ENCODE measurements around the gene ATP13A3.

ATP13A3 gene

GRCh38 chr3:194392576-194392975 is 94.2 kb downstream of the ATP13A3 start:
- no peak for DNase-seq (ENCODE audit: low read depth)

DNA sequence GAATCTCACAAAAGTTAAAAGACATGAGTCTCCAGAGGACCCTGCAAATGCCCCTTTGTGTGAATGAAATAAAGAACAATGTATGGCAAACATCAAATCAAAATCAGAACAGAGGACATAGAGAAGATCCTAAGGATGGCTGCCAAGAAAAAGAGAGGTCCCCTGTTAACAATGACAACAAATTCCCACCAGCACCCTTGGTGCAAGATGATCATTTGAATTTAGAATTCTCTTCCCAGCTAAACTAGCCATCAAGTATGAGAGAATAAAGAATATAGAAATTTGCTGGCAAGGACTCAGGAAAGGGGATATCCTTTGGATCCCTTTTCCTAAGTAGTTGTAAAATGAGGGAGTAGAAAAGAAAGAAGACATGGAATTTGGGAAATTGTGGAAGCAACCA is 96.0 kb downstream of the ATP13A3 start:
- no peak for DNase-seq (ENCODE audit: low read depth)

DNA sequence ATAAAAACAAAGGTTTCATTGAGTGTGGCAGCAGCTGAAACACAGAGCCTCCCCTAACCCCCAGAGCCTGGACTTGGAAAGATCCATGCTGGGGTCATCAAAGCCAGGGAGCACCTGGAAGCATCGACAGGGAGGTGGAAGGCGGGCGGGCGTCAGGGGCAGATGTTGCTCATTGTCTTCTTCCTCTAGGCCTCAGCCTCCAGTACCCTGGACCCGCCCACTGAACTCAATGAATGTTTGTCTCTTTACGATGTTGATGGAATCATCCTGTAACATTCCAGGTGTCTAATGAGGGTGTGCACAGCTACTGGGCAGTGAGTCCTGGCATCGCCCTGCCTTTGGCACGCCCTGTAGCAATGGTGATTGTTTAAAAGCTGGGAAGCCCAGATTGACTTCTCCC is 97.5 kb downstream of the ATP13A3 start:
- no peak for DNase-seq (ENCODE audit: low read depth)

DNA sequence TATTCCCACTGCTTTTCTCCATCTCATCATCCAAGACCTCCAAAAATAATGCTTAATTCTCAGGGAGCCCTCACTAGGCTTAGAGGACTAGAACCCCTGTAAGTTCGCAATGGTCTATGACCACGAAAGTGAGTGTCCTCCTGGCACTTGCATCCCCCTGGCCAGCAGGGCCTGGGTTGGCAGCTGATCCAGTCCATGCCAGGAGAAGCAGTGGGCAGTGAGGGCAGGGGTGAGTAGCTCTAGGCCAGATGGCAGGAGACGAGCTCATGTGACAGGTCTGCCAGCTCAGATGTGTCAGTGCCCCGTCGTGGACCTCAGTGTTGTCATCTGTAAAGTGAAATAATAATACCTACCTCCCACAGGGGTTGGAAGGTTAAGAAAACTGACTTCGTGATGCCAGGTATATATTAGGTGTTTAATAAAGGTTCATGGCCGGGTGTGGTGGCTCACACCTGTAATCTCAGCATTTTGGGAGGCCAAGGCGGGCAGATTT is 98.8 kb downstream of the ATP13A3 start:
- DNase-seq (ENCODE audit: low read depth) = no peak

DNA sequence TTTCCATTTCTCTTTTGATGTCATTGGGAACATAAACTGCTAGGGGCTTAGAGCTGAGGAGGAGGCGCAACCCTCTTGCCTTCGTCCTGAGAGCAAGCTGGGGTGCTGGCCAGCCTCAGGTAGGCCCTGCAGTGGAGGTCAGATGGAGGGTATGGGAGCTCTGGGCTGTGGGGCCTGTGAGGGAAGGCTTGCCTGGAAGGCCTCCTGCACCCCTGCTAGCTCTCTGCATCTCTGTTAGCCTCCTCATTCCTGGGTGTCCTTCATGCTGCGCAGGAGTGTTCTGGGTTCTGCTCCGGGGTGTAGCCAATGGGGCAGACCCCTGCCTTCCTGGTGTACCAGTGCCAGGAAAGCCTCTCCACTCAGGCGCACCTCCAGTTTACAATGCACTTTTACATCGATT is 99.5 kb downstream of the ATP13A3 start:
- DNase-seq (ENCODE audit: low read depth) = no peak

DNA sequence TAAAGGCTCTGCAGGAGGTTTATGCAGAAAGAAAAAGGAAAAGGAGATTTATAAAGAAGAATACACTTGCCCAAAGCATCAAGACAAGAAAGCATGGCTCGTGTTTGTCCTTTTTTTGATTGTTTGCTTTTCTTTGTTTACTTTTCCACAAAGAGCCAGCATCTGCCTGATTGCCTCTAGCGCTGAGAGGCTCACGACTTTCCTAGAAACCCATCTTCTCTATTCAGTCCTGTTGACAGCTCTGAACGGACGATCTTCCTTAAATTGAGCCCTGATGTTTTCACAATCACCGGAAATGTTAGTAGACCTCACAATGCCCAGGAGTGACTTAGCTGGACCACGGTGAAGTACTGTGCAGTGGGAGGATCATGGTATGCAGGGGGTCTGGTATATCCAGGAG is 100.2 kb downstream of the ATP13A3 start:
- DNase-seq (ENCODE audit: low read depth) = no peak

DNA sequence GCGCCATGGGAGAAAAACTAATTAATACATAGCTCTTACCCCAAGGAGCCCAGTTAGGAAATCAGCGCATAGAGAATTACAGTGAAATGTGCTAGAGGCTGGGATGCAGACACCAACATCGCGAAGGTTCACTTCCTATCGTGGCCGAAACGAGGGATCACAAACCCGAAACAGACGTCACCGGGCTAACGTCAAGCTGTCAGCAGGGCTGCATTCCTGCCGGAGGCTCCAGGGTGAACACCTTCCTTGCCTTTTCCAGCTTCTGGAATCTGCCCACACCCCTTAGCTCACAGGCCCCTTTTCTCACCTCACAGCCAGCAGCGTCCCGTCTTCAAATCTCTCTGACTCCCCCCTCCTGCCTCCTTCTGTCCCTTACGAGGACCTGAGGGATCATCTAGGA is 100.7 kb downstream of the ATP13A3 start:
- no peak for DNase-seq (ENCODE audit: low read depth)

DNA sequence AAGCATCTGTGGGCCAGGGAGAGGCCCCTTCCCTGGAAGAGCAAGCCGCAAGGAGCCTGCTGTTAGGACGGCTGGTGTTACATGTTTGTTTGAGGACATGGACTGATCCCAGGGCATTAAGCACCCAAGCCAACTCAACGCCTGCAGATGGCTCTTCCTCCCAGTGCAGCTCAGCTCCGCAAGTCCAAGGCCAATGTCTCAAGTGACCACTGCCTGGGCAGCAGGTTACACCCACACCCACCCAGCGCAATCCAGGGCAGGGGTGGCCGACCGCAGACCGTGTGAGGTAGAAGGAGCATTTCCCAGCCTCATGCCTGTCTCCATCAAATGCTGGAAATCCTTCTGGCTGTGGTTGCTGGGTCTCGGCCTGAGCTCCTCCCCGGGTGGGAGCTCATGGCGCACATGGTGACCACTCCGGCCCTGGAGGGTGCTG is 102.2 kb downstream of the ATP13A3 start:
- DNase-seq (ENCODE audit: low read depth) = no peak

DNA sequence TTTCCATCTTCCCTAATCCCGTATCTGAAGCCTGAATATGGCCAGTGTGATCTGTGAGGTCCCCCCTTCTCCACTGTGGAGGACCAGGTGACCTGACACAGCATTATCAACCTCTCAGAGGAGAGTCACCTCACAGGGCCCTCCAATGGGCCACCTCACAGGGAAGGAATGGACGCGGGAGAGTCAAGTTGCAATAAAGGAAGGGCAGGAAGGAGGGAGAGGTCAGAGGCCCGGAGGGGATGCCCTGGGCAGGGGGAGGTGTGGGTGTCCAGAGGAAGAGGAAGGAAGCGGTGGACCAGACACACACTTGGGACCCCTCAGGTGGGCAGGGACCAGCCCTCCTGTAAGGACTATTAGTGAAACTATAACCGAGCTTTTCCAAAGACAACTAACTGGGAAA is 102.6 kb downstream of the ATP13A3 start:
- DNase-seq (ENCODE audit: low read depth) = no peak

GRCh38 chr3:194383276-194383940 is 103.4 kb downstream of the ATP13A3 start:
- DNase-seq (ENCODE audit: low read depth) = no peak

DNA sequence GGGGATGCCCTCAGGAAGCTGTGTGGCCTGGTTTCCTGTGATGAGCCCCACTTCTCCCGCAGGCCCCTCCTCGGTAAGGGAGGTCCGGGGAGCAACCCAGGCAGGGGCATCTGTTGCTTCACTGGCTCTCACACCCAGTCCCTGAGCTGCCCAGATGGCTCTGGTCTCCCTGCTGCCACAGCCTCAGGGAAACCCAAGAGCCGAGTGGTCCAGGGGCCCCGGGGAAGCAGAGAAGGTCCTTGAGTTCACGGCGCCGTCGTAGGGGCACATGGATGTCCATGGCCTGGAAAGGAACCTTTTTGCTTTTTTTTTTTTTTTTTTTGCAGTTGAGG is 103.9 kb downstream of the ATP13A3 start:
- DNase-seq (ENCODE audit: low read depth) = no peak

DNA sequence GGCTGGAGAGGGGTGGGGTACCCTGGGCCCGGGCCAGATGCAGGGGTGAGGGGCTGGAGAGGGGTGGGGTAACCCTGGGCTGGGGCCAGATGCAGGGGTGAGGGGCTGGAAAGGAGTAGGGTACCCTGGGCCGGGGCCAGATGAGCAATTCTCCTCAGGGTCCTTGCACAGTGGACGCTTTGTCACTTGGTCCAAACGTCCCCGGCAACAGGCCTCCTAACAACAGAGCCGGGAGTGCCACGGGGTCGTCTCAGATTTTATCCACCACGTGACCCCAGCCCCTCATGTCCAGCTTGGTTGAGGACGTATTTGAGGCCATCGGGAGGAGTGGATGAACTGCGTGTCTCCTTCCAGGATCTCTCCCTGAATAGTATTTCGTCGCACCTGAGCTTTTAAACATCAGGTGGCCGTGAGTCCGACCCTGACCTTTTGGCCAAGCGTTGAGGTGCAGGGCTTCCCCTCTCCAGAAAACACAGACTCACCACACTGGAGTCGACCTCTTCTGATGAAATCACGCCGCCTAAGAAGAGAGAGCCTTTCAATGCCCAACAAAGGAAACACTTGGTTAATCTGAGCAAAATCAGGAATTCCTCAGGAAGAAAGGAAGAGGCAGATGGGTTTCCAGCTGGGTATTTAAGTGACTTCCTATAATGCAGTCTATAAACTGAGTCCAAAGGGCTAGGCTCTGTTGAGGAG is 104.5 kb downstream of the ATP13A3 start:
- no peak for DNase-seq (ENCODE audit: low read depth)

GRCh38 chr3:194381460-194381875 is 105.3 kb downstream of the ATP13A3 start:
- no peak for DNase-seq (ENCODE audit: low read depth)

GRCh38 chr3:194380326-194380725 is 106.5 kb downstream of the ATP13A3 start:
- DNase-seq (ENCODE audit: low read depth) = no peak

GRCh38 chr3:194379651-194380050 is 107.2 kb downstream of the ATP13A3 start:
- no peak for DNase-seq (ENCODE audit: low read depth)

DNA sequence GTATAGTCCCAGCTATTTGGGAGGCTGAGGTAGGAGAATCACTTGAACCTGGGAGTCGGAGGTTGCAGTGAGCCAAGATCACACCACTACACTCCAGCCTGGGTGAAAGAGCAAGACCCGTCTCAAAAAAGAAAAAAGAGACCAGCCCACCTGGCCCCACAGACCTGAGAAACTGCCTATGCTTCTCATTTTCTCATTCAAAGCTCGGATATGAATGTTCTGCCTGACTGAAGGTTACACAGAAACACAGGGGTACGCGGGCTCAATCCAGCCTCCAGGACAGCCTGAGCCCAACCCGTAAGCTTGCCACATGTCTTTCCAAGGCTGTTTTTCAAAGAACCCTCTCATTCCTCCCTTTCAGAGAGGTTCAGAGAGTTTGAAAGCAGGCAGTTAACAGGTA is 107.6 kb downstream of the ATP13A3 start:
- no peak for DNase-seq (ENCODE audit: low read depth)

- DNase-seq (ENCODE audit: low read depth) = no peak
Observed at GRCh38 chr3:194377708-194378107, 109.1 kb downstream of the ATP13A3 start.

DNA sequence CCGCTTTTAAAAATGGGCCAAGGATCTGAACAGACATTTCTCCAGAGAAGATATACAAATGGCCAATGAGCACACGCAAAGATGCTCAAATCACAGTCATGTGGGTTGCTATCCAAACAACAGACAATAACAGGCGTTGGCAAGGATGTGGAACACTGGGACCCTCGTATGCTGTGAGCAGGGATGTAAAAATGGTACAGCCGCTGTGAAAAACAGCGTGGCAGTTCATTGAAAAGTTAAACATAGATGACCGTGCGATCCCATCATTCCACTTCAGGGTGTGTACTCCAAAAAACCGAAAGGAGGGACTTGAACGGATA is 110.6 kb downstream of the ATP13A3 start:
- no peak for DNase-seq (ENCODE audit: low read depth)

DNA sequence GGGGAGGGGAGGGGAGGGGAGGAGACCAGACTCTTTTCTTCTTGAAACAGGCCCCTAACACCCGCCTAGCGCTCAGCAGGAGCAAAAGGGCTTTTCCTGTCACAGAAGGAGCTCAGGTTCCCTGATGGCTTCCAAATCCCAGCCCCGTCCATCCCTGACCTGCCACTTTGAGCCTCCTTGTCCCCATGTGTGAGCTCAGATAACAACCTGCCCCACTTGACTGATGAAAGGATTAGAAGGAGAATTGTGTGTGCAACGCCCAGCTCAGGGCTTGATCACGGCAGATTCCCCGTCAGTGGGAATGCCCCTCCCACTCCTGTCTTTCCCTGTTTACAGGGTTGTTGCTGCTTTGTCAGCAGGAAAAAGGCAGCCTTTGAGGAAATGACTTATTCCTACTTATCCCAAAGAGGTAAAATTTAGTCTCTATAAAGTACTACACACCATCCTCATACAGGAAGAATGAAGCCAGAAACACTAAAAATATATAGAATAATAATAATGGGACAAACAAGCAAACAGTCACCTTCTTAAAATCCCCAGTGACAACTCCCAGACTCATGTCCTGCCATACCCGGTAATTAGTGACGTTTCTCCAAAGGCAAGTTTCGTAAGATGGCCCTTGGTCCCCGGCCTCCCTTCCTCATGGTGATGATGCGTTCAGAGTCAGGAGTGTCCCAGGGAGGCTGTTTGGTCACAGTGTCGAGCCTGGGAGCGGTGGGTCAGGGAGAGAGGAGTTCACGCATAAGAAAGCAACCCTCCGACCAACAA is 111.1 kb downstream of the ATP13A3 start:
- DNase-seq (ENCODE audit: low read depth) = no peak

- DNase-seq (ENCODE audit: low read depth) = no peak
Observed at GRCh38 chr3:194374935-194375334, 111.9 kb downstream of the ATP13A3 start.

DNA sequence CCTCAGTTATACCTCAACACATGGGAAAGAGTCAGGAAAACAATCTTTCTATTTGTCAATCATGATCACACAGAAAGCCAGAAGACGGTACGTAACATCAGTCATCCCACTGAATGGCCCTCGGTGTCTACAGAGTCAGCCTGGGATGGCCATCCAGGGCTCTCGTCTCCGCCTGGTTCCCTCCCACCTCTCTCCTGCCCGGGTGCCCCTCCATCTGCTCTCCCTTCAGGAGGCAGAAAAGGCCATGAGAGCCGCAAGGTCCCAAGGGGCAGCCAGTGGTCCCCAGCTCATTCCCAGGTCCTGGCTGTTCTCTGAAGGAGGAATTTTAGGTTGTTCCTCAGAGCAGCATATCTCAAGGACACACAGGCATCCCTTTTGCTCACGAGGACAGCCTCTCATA is 112.9 kb downstream of the ATP13A3 start:
- no peak for DNase-seq (ENCODE audit: low read depth)

- no peak for DNase-seq (ENCODE audit: low read depth)
Observed at GRCh38 chr3:194373028-194373427, 113.8 kb downstream of the ATP13A3 start.

DNA sequence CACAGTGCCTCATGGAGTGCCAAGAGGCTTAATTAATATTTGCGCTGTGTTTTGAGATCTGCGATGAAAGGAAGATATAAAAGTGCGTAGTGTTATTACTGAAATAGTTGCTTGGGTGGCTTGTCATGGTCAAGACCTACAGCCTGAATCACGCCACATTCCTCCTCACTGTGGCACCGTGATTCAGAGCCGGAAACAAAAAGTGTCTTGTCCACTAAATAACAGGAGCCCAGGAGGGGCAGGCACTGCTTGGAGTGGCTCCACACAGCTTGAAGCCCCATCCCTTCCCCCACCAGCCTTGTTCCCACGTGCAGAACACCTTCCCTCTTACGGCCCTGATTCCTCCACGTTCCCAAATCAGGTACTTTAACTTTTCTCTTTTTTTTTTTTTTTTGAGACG is 116.0 kb downstream of the ATP13A3 start:
- no peak for DNase-seq (ENCODE audit: low read depth)

Measured in CMK (cell line).